Muscle layer of duodenum (tissue), 2 donors: ENCODE measurements around the gene ITGB3BP.
A peak's percentile ranks its signal among the peaks of the same experiment; 100 is the strongest.
"Not testable (repeated sequence)": the region's sequence is repeated elsewhere in the genome, so short reads cannot be mapped to it uniquely, and the experiment has no call there.

Experiments used
- H3K27ac ChIP-seq: one replicate; pipeline ENCODE4 v1.7.0; 2013; ENCODE audit warnings: mild to moderate bottlenecking, low read length
- H3K27me3 ChIP-seq: one replicate; pipeline ENCODE4 v1.7.0; 2013; ENCODE audit warnings: low read depth, mild to moderate bottlenecking, control low read depth, low read length
- H3K36me3 ChIP-seq, 2 donors: one replicate each; pipeline ENCODE4 v1.7.0; 2013; ENCODE audit warnings: low read length in 2 of 2, control low read depth in 1 of 2, mild to moderate bottlenecking in 1 of 2; ENCODE audit not compliant: insufficient read depth in 2 of 2, control insufficient read depth in 1 of 2
- H3K4me1 ChIP-seq, 2 donors: one replicate each; pipeline ENCODE4 v1.7.0; 2013; ENCODE audit warnings: low read length in 2 of 2, mild to moderate bottlenecking in 2 of 2, control low read depth in 1 of 2, moderate library complexity in 1 of 2; ENCODE audit not compliant: insufficient read depth in 2 of 2, control insufficient read depth in 1 of 2
- H3K4me3 ChIP-seq, 2 donors: one replicate each; pipeline ENCODE4 v1.7.0; 2013; ENCODE audit warnings: low read length in 2 of 2, low read depth in 1 of 2, mild to moderate bottlenecking in 1 of 2
- H3K9me3 ChIP-seq, 2 donors: one replicate each; pipeline ENCODE4 v1.7.0; 2013; ENCODE audit warnings: low read length in 2 of 2, control low read depth in 1 of 2, mild to moderate bottlenecking in 1 of 2; ENCODE audit not compliant: control insufficient read depth in 1 of 2
- donor health status: healthy.

Gene ITGB3BP

GRCh38 chr1:63522891-63523728 lies at the start of gene ITGB3BP, which contains the start of gene EFCAB7:
TSS of gene ITGB3BP (minus strand) at chr1:63523225. CDS start at chr1:63523133, 92 bp downstream.
TSS of gene EFCAB7 (plus strand) at chr1:63523525. CDS start at chr1:63525573, 2,048 bp downstream.
- H3K9me3 ChIP-seq = no peaks in the 10 kb centered on the region
- H3K27me3 ChIP-seq = no peaks in the 10 kb centered on the region
- peak within 1 kb of the TSS; percentile 86 for H3K27ac ChIP-seq
- H3K4me1 ChIP-seq = peaks cover 0 to 19% of the 10 kb centered on the region in 2 donors
- peak within 1 kb of the TSS; percentile 94 to 96 for H3K4me3 ChIP-seq
- H3K36me3 ChIP-seq = peaks cover 0 to 16% of the 10 kb centered on the region in 2 donors

- not testable (repeated sequence) for H3K27ac ChIP-seq, H3K9me3 ChIP-seq, H3K36me3 ChIP-seq, H3K4me1 ChIP-seq, H3K4me3 ChIP-seq, H3K27me3 ChIP-seq
Observed at GRCh38 chr1:63572686-63573085, 49.7 kb upstream of the ITGB3BP start.

- Histone ChIP-seq H3K4me3 (no peak overlapping the region), H3K27ac (no peak overlapping the region), H3K27me3 (no peaks in the 10 kb centered on the region), H3K4me1 (no peaks in the 10 kb centered on the region), H3K36me3 (no peaks in the 10 kb centered on the region), H3K9me3 (no peaks in the 10 kb centered on the region)
Observed at GRCh38 chr1:63569640-63570316, 46.8 kb upstream of the ITGB3BP start.

- no peaks in the 10 kb centered on the region for H3K9me3 ChIP-seq
- H3K4me1 ChIP-seq = no peaks in the 10 kb centered on the region
- H3K36me3 ChIP-seq = no peaks in the 10 kb centered on the region
- no peaks in the 10 kb centered on the region for H3K27me3 ChIP-seq
- no peak overlapping the region for H3K4me3 ChIP-seq
- H3K27ac ChIP-seq = no peak overlapping the region
Observed at GRCh38 chr1:63569068-63569467, 46.0 kb upstream of the ITGB3BP start.

GRCh38 chr1:63563745-63564144 lies 40.7 kb upstream of the ITGB3BP start:
- no peaks in the 10 kb centered on the region for H3K9me3 ChIP-seq
- H3K27me3 ChIP-seq = no peaks in the 10 kb centered on the region
- no peak overlapping the region for H3K27ac ChIP-seq
- H3K4me1 ChIP-seq = no peaks in the 10 kb centered on the region
- no peak overlapping the region for H3K4me3 ChIP-seq
- peaks cover 0 to 5% of the 10 kb centered on the region in 2 donors for H3K36me3 ChIP-seq

- Histone ChIP-seq H3K4me1 (no peaks in the 10 kb centered on the region), H3K36me3 (peaks cover 0 to 5% of the 10 kb centered on the region in 2 donors), H3K27ac (no peak overlapping the region), H3K4me3 (no peak overlapping the region), H3K27me3 (no peaks in the 10 kb centered on the region), H3K9me3 (no peaks in the 10 kb centered on the region)
Observed at GRCh38 chr1:63559357-63559756, 36.3 kb upstream of the ITGB3BP start.

GRCh38 chr1:63557365-63557987 lies 34.5 kb upstream of the ITGB3BP start:
- Histone ChIP-seq H3K4me1 (no peaks in the 10 kb centered on the region), H3K4me3 (no peak overlapping the region), H3K27ac (no peak overlapping the region), H3K27me3 (no peaks in the 10 kb centered on the region), H3K9me3 (no peaks in the 10 kb centered on the region), H3K36me3 (peaks cover 0 to 5% of the 10 kb centered on the region in 2 donors)

GRCh38 chr1:63555480-63555879 lies 32.5 kb upstream of the ITGB3BP start:
- Histone ChIP-seq H3K36me3 (peaks cover 0 to 5% of the 10 kb centered on the region in 2 donors), H3K27ac (no peak overlapping the region), H3K4me3 (no peak overlapping the region), H3K9me3 (no peaks in the 10 kb centered on the region), H3K27me3 (no peaks in the 10 kb centered on the region), H3K4me1 (no peaks in the 10 kb centered on the region)

GRCh38 chr1:63548877-63549276 lies 25.9 kb upstream of the ITGB3BP start:
- Histone ChIP-seq H3K9me3 (no peaks in the 10 kb centered on the region), H3K36me3 (peaks cover 0 to 17% of the 10 kb centered on the region in 2 donors), H3K27ac (no peak overlapping the region), H3K4me1 (no peaks in the 10 kb centered on the region), H3K27me3 (no peaks in the 10 kb centered on the region), H3K4me3 (no peak overlapping the region)

- no peaks in the 10 kb centered on the region for H3K4me1 ChIP-seq
- no peak overlapping the region for H3K4me3 ChIP-seq
- no peaks in the 10 kb centered on the region for H3K27me3 ChIP-seq
- no peak overlapping the region for H3K27ac ChIP-seq
- H3K36me3 ChIP-seq = peaks cover 0 to 17% of the 10 kb centered on the region in 2 donors
- no peaks in the 10 kb centered on the region for H3K9me3 ChIP-seq
Observed at GRCh38 chr1:63548303-63548702, 25.3 kb upstream of the ITGB3BP start.

- Histone ChIP-seq H3K27me3 (no peaks in the 10 kb centered on the region), H3K4me1 (no peaks in the 10 kb centered on the region), H3K9me3 (no peaks in the 10 kb centered on the region), H3K27ac (no peak overlapping the region), H3K4me3 (no peak overlapping the region), H3K36me3 (peaks cover 0 to 17% of the 10 kb centered on the region in 2 donors)
Observed at GRCh38 chr1:63547621-63548294, 24.7 kb upstream of the ITGB3BP start.
